ENCODE results near the gene EAF1.

- TF ChIP-seq CTCF (IDR thresholded peaks at IDR 0.05) (no peak), POLR2A (IDR thresholded peaks at IDR 0.05) (no peak), POLR2AphosphoS5 (IDR thresholded peaks at IDR 0.05) (no peak)
These were observed 25.6 kb downstream of the EAF1 start for GRCh38 chr3:15452961-15453360.
